Measurements from ENCODE around the gene TTLL13. TPM values are rescaled to one million over a fixed set of nuclear protein-coding genes. Genes with fewer than 3 reads are reported as not detected.

Gene TTLL13
- polyA plus RNA-seq, 1 of the 3 experiments (the other 2 are of a cell fraction), result 0.03 TPM

- POLR2A ChIA-PET, result no interaction called here
- H3K79me2 ChIP-seq (ENCODE audit: insufficient read depth), result no peaks in the 10 kb centered on the region
- TF ChIP-seq RXRA (IDR thresholded peaks at IDR 0.05; ENCODE audit: borderline replicate concordance, low read depth) (no peak), RAD21 (IDR thresholded peaks at IDR 0.05; ENCODE audit: low read length) (no peak), CHD2 (IDR thresholded peaks at IDR 0.05; ENCODE audit: low read length, partially characterized antibody) (no peak), FOSL2 (IDR thresholded peaks at IDR 0.05; ENCODE audit: borderline replicate concordance, low read depth) (no peak), GATA2 (CRISPR knock-in tag; IDR thresholded peaks at IDR 0.05) (no peak)
- no peaks in the 10 kb centered on the region for H3F3A ChIP-seq (replicated peaks; ENCODE audit: insufficient read depth)
- 91% methylated on average over 10 of the region's 18 CpGs for WGBS (ENCODE audit: low lambda C conversion rate)
- peaks cover 10 to 62% of the 10 kb centered on the region in 2 experiments for H3K36me3 ChIP-seq (replicated peaks in 1 of 2; ENCODE audit: control insufficient read depth in 1 of 2, insufficient read depth in 2 of 2, low read length in 1 of 2)
- no peak for DNase-seq
- no peaks in the 10 kb centered on the region for H3K27me3 ChIP-seq (ENCODE audit: insufficient read depth)
- H3K27ac ChIP-seq (ENCODE audit: low read depth in 2 of 2, low read length in 1 of 2), result no peak overlapping the region
- CTCF ChIA-PET, result interaction anchor here (1.3 to 1.6 kb wide), 2 partner anchors 11 to 94 kb away, joined by 3 to 4 read pairs; no protein-coding TSS in a partner anchor
- H3K4me2 ChIP-seq, result no peak overlapping the region
- no peaks in the 10 kb centered on the region for H4K20me1 ChIP-seq (ENCODE audit: insufficient read depth)
- no peaks in the 10 kb centered on the region for H3K9me3 ChIP-seq
- H3K9ac ChIP-seq, result no peak overlapping the region
- H3K4me3 ChIP-seq (ENCODE audit: low read depth in 2 of 2, low read length in 1 of 2), result no peak overlapping the region
- peaks cover 0 to 6% of the 10 kb centered on the region in 2 experiments; a peak in 1 of 4 replicates for H3K4me1 ChIP-seq (ENCODE audit: control insufficient read depth in 1 of 2, insufficient read depth in 2 of 2, low read depth in 1 of 2, low read length in 1 of 2)
- no peak overlapping the region for H2AFZ ChIP-seq (ENCODE audit: low read depth)
- no peaks in the 10 kb centered on the region for H3K9me2 ChIP-seq
Measured at GRCh38 chr15:90225504-90226234, 23.7 kb upstream of the TTLL13 start.

- no peaks in the 10 kb centered on the region for H3F3A ChIP-seq (replicated peaks; ENCODE audit: insufficient read depth)
- ChIA-PET POLR2A (interaction anchor here (0.7 kb wide), 1 partner anchor 11 kb away, joined by 3 read pairs; no protein-coding TSS in a partner anchor), CTCF (interaction anchor here (1.1 to 1.6 kb wide), 4 partner anchors 13 to 84 kb away, joined by 3 to 4 read pairs (median 4); no protein-coding TSS in a partner anchor)
- no peak overlapping the region for H3K4me3 ChIP-seq (ENCODE audit: low read depth in 2 of 2, low read length in 1 of 2)
- H3K27me3 ChIP-seq (ENCODE audit: insufficient read depth), result no peaks in the 10 kb centered on the region
- H2AFZ ChIP-seq (ENCODE audit: low read depth), result no peak overlapping the region
- no peak overlapping the region for H3K9ac ChIP-seq
- no peaks in the 10 kb centered on the region; a peak in 1 of 4 replicates for H3K4me1 ChIP-seq (ENCODE audit: control insufficient read depth in 1 of 2, insufficient read depth in 2 of 2, low read depth in 1 of 2, low read length in 1 of 2)
- TF ChIP-seq FOSL2 (IDR thresholded peaks at IDR 0.05; ENCODE audit: borderline replicate concordance, low read depth) (no peak), FOXM1 (IDR thresholded peaks at IDR 0.05; ENCODE audit: low read depth) (no peak), YY1 (IDR thresholded peaks at IDR 0.05; ENCODE audit: low read depth) (no peak), TEAD4 (IDR thresholded peaks at IDR 0.05; ENCODE audit: borderline replicate concordance, insufficient read depth) (no peak), ZBTB33 (IDR thresholded peaks at IDR 0.05; ENCODE audit: borderline replicate concordance, low read depth) (no peak), CHD2 (IDR thresholded peaks at IDR 0.05; ENCODE audit: low read length, partially characterized antibody) (no peak), IRF3 (IDR thresholded peaks at IDR 0.05; ENCODE audit: low read depth, low read length) (no peak), RAD21 (IDR thresholded peaks at IDR 0.05; ENCODE audit: low read length) (no peak), FOXJ3 (CRISPR knock-in tag; IDR thresholded peaks at IDR 0.05) (no peak), TCF12 (IDR thresholded peaks at IDR 0.05) (no peak), MEF2A (IDR thresholded peaks at IDR 0.05; ENCODE audit: borderline replicate concordance, low read depth) (no peak), REST (IDR thresholded peaks at IDR 0.05; ENCODE audit: low read depth, low read length) (no peak), MAX (IDR thresholded peaks at IDR 0.05; ENCODE audit: low read depth) (no peak)
- WGBS (ENCODE audit: low lambda C conversion rate), result 95% methylated on average over 7 of the region's 7 CpGs
- no peaks in the 10 kb centered on the region for H3K9me3 ChIP-seq
- H3K27ac ChIP-seq (ENCODE audit: low read depth in 2 of 2, low read length in 1 of 2), result no peak overlapping the region
- H3K36me3 ChIP-seq (replicated peaks in 1 of 2; ENCODE audit: control insufficient read depth in 1 of 2, insufficient read depth in 2 of 2, low read length in 1 of 2), result peaks cover 10 to 68% of the 10 kb centered on the region in 2 experiments
- DNase-seq, result no peak
- no peak overlapping the region for H3K4me2 ChIP-seq
- H3K79me2 ChIP-seq (ENCODE audit: insufficient read depth), result peaks cover 15% of the 10 kb centered on the region
- no peaks in the 10 kb centered on the region for H3K9me2 ChIP-seq
- H4K20me1 ChIP-seq (ENCODE audit: insufficient read depth), result no peaks in the 10 kb centered on the region
Measured at GRCh38 chr15:90227336-90227735, 22.0 kb upstream of the TTLL13 start.
